Measurements from ENCODE around the gene CYP4F12. TPM values are rescaled to one million over a fixed set of nuclear protein-coding genes. Genes with fewer than 3 reads are reported as not detected.
"Not testable (repeated sequence)": the region's sequence is repeated elsewhere in the genome, so short reads cannot be mapped to it uniquely, and the experiment has no call there.

The CYP4F12 gene
- polyA plus RNA-seq, 2 of the 4 experiments (the other 2 are of a cell fraction), result 6.3 to 12.8 TPM

GRCh38 chr19:15679089-15679488, 6.2 kb downstream of the CYP4F12 start:
- ChIA-PET POLR2A (no interaction called here), CTCF (no interaction called here)
- FAIRE-seq (no peak), DNase-seq (ENCODE audit: low read depth in 1 of 2, low spot score in 1 of 2) (no peak), ATAC-seq (no peak)
- no peak overlapping the region for H3K27ac ChIP-seq
- no peak overlapping the region for H3K4me3 ChIP-seq
- 22% methylated on average over 4 of the region's 4 CpGs for WGBS (ENCODE audit: missing lambda C conversion rate)
- H3K9me3 ChIP-seq, result no peaks in the 10 kb centered on the region
- TF ChIP-seq RCOR1 (IDR thresholded peaks at IDR 0.05; ENCODE audit: low read depth, low read length) (no peak), RARB (CRISPR knock-in tag; IDR thresholded peaks at IDR 0.05) (no peak), EHF (CRISPR knock-in tag; IDR thresholded peaks at IDR 0.05) (no peak), JUN (IDR thresholded peaks at IDR 0.05) (no peak), REST (IDR thresholded peaks at IDR 0.05) (no peak), POLR2A (IDR thresholded peaks at IDR 0.05; ENCODE audit: low read length) (no peak), EP300 (IDR thresholded peaks at IDR 0.05) (no peak), MAZ (IDR thresholded peaks at IDR 0.05; ENCODE audit: borderline replicate concordance, low read depth, low read length) (no peak), JUNB (IDR thresholded peaks at IDR 0.05) (no peak), HDAC2 (IDR thresholded peaks at IDR 0.05) (no peak), FOXS1 (CRISPR knock-in tag; IDR thresholded peaks at IDR 0.05) (no peak), MYC (IDR thresholded peaks at IDR 0.05; ENCODE audit: borderline replicate concordance, low read length) (no peak), RNF2 (IDR thresholded peaks at IDR 0.05; ENCODE audit: borderline replicate concordance, low read depth) (no peak), ZFP36 (IDR thresholded peaks at IDR 0.05; ENCODE audit: borderline replicate concordance, partially characterized antibody) (no peak), RFX5 (IDR thresholded peaks at IDR 0.05) (no peak), MAFK (IDR thresholded peaks at IDR 0.05; ENCODE audit: partially characterized antibody) (no peak), BHLHE40 (IDR thresholded peaks at IDR 0.05; ENCODE audit: low read depth, low read length) (no peak), CHD4 (IDR thresholded peaks at IDR 0.05; ENCODE audit: borderline replicate concordance) (no peak)
- TF ChIP-seq, protein P1, sequence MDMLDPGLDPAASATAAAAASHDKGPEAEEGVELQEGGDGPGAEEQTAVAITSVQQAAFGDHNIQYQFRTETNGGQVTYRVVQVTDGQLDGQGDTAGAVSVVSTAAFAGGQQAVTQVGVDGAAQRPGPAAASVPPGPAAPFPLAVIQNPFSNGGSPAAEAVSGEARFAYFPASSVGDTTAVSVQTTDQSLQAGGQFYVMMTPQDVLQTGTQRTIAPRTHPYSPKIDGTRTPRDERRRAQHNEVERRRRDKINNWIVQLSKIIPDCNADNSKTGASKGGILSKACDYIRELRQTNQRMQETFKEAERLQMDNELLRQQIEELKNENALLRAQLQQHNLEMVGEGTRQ (IDR thresholded peaks at IDR 0.05), result no peak
- TF ChIP-seq, protein P2, sequence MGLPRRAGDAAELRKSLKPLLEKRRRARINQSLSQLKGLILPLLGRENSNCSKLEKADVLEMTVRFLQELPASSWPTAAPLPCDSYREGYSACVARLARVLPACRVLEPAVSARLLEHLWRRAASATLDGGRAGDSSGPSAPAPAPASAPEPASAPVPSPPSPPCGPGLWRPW (IDR thresholded peaks at IDR 0.05), result no peak
- H3K4me2 ChIP-seq, result no peak overlapping the region
- no peaks in the 10 kb centered on the region for H3K4me1 ChIP-seq

DNA sequence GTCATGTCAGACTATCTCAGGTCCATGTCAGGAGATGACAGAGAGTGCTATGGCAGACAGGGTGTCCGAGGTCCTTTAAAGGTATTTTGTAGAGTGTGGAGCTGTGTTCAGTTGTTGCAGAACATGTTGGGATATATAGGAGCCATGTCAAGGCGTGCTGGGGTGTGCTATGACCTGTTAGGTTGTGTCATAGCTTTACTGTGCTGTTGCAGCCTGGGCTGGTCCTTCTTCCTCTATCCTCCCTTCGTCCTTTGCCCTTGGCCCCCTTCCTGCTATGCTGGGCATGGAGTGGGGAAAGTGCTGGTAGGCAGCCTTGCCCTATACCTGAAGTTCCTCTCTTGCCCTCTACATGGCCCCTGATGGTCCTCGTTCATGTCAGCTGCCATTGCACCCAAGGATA, 7.0 kb downstream of the CYP4F12 start:
- POLR2A ChIA-PET, FAIRE-seq: not testable (repeated sequence)
- WGBS (ENCODE audit: missing lambda C conversion rate), result 60% methylated on average over 4 of the region's 4 CpGs

DNA sequence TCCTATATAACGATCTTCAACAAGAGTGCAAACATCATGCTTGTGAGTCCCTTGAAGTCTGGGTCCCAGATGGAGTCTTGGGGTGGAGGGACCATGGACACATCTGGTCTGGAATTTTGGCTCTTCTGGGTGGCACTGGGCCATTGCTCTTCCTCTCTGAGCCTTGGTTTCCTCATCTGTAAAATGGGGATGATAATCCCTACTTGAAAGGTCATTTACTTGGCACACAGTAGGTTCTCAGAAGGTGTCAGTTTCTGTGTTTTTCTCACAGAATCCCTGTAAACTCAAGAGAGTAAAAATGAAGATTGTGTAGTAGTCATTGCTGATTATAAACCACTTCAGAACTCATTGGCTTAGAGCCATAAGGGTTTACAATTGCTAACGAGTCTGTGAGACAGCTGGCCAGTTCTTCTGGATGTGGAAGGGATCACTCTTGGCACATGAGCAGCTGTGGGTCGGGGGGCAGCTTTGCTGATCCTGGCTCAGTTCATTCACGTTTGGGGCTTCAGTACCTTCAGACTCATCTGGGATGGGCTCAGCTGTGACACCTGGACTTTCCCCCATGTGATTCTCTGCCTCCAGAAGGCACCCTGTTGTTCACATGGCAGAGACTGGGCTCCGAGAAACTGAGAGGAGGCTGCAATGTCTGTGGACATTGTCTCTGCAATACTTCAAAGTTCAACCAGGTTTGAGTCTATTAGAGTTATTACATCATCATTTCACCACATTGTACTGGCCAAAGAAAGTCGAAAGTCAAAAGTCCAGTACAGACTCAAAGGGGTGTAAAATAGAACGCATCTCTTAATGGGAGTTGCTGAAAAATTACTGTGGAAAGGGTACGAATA, 7.8 kb downstream of the CYP4F12 start:
- WGBS (ENCODE audit: missing lambda C conversion rate), result 49% methylated on average over 7 of the region's 8 CpGs
- FAIRE-seq (no peak), ATAC-seq (no peak), DNase-seq (ENCODE audit: low read depth in 1 of 2, low spot score in 1 of 2) (no peak)
- H3K27ac ChIP-seq, result no peak overlapping the region
- CTCF ChIA-PET, result no interaction called here
- no peak overlapping the region for H3K4me2 ChIP-seq
- TF ChIP-seq RCOR1 (IDR thresholded peaks at IDR 0.05; ENCODE audit: low read depth, low read length), result no peak
- TF ChIP-seq JUN (IDR thresholded peaks at IDR 0.05), result no peak
- TF ChIP-seq HMGXB4 (CRISPR knock-in tag; IDR thresholded peaks at IDR 0.05; ENCODE audit: borderline replicate concordance), result no peak
- TF ChIP-seq MAZ (IDR thresholded peaks at IDR 0.05; ENCODE audit: borderline replicate concordance, low read depth, low read length), result no peak
- no peak for TF ChIP-seq HDAC2 (IDR thresholded peaks at IDR 0.05)
- TF ChIP-seq BHLHE40 (IDR thresholded peaks at IDR 0.05; ENCODE audit: low read depth, low read length), result no peak
- TF ChIP-seq MAX (IDR thresholded peaks at IDR 0.05), result no peak
- no peak for TF ChIP-seq EP300 (IDR thresholded peaks at IDR 0.05)
- TF ChIP-seq RFX5 (IDR thresholded peaks at IDR 0.05), result no peak
- POLR2A ChIA-PET, result no interaction called here
- H3K4me3 ChIP-seq, result no peak overlapping the region
- no peaks in the 10 kb centered on the region for H3K4me1 ChIP-seq
- no peaks in the 10 kb centered on the region for H3K9me3 ChIP-seq

More for the DNA sequence above, 7.0 kb downstream of the CYP4F12 start:
- H3K4me3 ChIP-seq; DNase-seq (ENCODE audit: low read depth in 1 of 2, low spot score in 1 of 2); H3K4me2 ChIP-seq; CTCF ChIA-PET; ATAC-seq; H3K9me3 ChIP-seq; H3K4me1 ChIP-seq; H3K27ac ChIP-seq: not testable (repeated sequence)
